Fibroblast of villous mesenchyme (primary cell): ENCODE results near the gene KRTAP4-16. TPM values are rescaled to one million over a fixed set of nuclear protein-coding genes. Genes with fewer than 3 reads are reported as not detected.
A peak's percentile ranks its signal among the peaks of the same experiment; 100 is the strongest.
"Not testable (repeated sequence)": the region's sequence is repeated elsewhere in the genome, so short reads cannot be mapped to it uniquely, and the experiment has no call there.

Experiments
- DNase-seq: peaks from one replicate; pipeline ENCODE4 v3.0.0-alpha.2; 2010; ENCODE audit warnings: low read depth
- H3K4me3 ChIP-seq: 2 replicates; pipeline ENCODE4 v1.5.1; 2011; ENCODE audit warnings: low read depth, mild to moderate bottlenecking, low read length
- CTCF ChIP-seq: IDR thresholded peaks from 2 replicates; pipeline ENCODE4 v1.5.1; 2012; ENCODE audit warnings: low read depth, mild to moderate bottlenecking, low read length; ENCODE audit not compliant: insufficient read depth
- total RNA-seq: library from RNA; depleted of rRNA; stranded (reverse); fragments of >200 nt; gene quantifications from 2 replicates; pipeline ENCODE4 v1.2.3, GENCODE V29; 2012

Gene KRTAP4-16
- total RNA-seq, 1 donor: not detected

GRCh38 chr17:41063449-41063848 lies 38.6 kb downstream of the KRTAP4-16 start:
- no peak for DNase-seq
- no peak overlapping the region for H3K4me3 ChIP-seq
- no peak for TF ChIP-seq CTCF

- H3K4me3 ChIP-seq: no peak overlapping the region
- TF ChIP-seq CTCF: no peak
- DNase-seq: peak; percentile 78
Observed at GRCh38 chr17:41061964-41062363, 40.0 kb downstream of the KRTAP4-16 start.

- TF ChIP-seq CTCF: no peak
- no peak within 1 kb of the TSS for H3K4me3 ChIP-seq
- DNase-seq: peak; percentile 73
Observed at GRCh38 chr17:41060052-41060604, 41.9 kb downstream of the KRTAP4-16 start, which contains the start of gene KRTAP2-3. TSS of gene KRTAP2-3 (minus strand) at chr17:41060114. CDS start at chr17:41060050, 64 bp downstream.

GRCh38 chr17:41059276-41060051 lies 42.5 kb downstream of the KRTAP4-16 start:
- not testable (repeated sequence) for H3K4me3 ChIP-seq
- DNase-seq: peak; percentile 88

DNA sequence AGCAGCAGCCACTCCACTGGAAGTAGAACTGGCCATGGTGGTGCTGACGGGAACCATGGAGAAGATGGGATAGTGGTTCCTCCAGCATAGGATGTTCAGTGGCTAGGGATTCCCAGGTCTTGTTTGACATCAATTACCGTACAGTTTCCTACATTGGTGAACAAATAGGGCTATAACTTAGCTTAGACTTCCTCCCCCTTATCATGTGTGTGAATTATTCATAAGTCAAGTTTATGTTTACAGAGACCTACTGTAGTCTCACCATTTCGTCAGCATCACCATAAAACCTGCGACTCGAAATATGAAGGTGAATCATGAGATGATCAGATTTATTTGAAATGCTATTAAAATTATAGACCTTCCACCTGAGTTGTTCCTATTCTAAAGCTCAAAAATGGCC lies 43.3 kb downstream of the KRTAP4-16 start:
- H3K4me3 ChIP-seq: no peak overlapping the region
- no peak for TF ChIP-seq CTCF
- peak; percentile 19 for DNase-seq

- no peak for TF ChIP-seq CTCF
Observed at GRCh38 chr17:41057547-41057946, 44.5 kb downstream of the KRTAP4-16 start.

DNA sequence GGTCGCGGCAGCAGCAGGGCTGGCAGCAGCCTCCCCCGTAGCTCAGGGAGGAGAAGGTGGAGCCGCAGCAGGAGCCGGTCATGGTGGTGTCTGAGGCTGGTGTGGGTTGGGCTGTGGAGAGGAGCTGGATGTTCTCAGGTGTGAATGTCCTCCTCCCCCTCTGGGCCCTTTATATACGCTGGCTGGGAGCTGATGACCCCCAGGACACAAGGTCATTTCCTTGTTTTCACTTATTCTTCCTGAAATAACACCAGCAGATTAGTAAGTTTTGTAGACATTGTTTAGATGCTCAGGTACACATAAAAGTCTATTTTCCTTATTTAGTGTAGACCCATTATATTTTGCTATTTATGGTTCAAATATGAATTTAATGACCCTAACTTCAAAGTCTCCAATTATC lies 46.9 kb downstream of the KRTAP4-16 start, which contains the start of gene KRTAP2-2:
Gene KRTAP2-2 (minus strand): TSS at position 101 of the 400 bp plus-strand sequence. CDS start 19 bp downstream, at position 82.
- not testable (repeated sequence) for H3K4me3 ChIP-seq, DNase-seq

More at GRCh38 chr17:41057547-41057946, 44.5 kb downstream of the KRTAP4-16 start:
- no peak overlapping the region for H3K4me3 ChIP-seq
- DNase-seq: no peak

- DNase-seq, H3K4me3 ChIP-seq: not testable (repeated sequence)
Observed at GRCh38 chr17:41054556-41054955, 47.5 kb downstream of the KRTAP4-16 start.
